IPS-18a (cell line): ENCODE measurements around the gene MFAP4.

Experiments used
- H3K27ac ChIP-seq: one replicate; pipeline ENCODE4 v1.5.1; 2013; ENCODE audit warnings: low read length
- H3K27me3 ChIP-seq: one replicate; pipeline ENCODE4 v1.6.1; 2013; ENCODE audit warnings: mild to moderate bottlenecking, low read length; ENCODE audit not compliant: control insufficient read depth, insufficient read depth
- H3K36me3 ChIP-seq: one replicate; pipeline ENCODE4 v1.6.1; 2013; ENCODE audit warnings: low read depth, low read length; ENCODE audit not compliant: control insufficient read depth
- H3K4me1 ChIP-seq: one replicate; pipeline ENCODE4 v1.6.1; 2013; ENCODE audit warnings: low read depth, low read length; ENCODE audit not compliant: control insufficient read depth
- H3K4me3 ChIP-seq: one replicate; pipeline ENCODE4 v1.5.1; 2013; ENCODE audit warnings: low read length
- H3K9ac ChIP-seq: one replicate; pipeline ENCODE4 v1.6.1; 2013; ENCODE audit warnings: mild to moderate bottlenecking, low read length, moderate library complexity
- H3K9me3 ChIP-seq: one replicate; pipeline ENCODE4 v1.6.1; 2013; ENCODE audit warnings: low read depth, low read length; ENCODE audit not compliant: control insufficient read depth

The MFAP4 gene

GRCh38 chr17:19381741-19382444, 5.1 kb downstream of the MFAP4 start:
- no peak overlapping the region for H3K4me3 ChIP-seq
- no peak overlapping the region for H3K27ac ChIP-seq

GRCh38 chr17:19381361-19381740, 5.6 kb downstream of the MFAP4 start:
- no peaks in the 10 kb centered on the region for H3K9me3 ChIP-seq
- peaks cover 4% of the 10 kb centered on the region for H3K4me1 ChIP-seq
- H3K27ac ChIP-seq = no peak overlapping the region
- H3K27me3 ChIP-seq = no peaks in the 10 kb centered on the region
- H3K9ac ChIP-seq = no peak overlapping the region
- no peak overlapping the region for H3K4me3 ChIP-seq
- peaks cover 43% of the 10 kb centered on the region for H3K36me3 ChIP-seq

More at GRCh38 chr17:19381741-19382444, 5.1 kb downstream of the MFAP4 start:
- H3K27me3 ChIP-seq = no peaks in the 10 kb centered on the region
- peaks cover 43% of the 10 kb centered on the region for H3K36me3 ChIP-seq
- H3K9me3 ChIP-seq = no peaks in the 10 kb centered on the region
- peaks cover 3% of the 10 kb centered on the region for H3K4me1 ChIP-seq
- no peak overlapping the region for H3K9ac ChIP-seq

- Histone ChIP-seq H3K9ac (no peak overlapping the region), H3K4me3 (no peak overlapping the region), H3K36me3 (peaks cover 43% of the 10 kb centered on the region), H3K27ac (no peak overlapping the region), H3K4me1 (peaks cover 4% of the 10 kb centered on the region), H3K27me3 (no peaks in the 10 kb centered on the region), H3K9me3 (no peaks in the 10 kb centered on the region)
These were observed 6.3 kb downstream of the MFAP4 start for GRCh38 chr17:19380481-19381301.

- Histone ChIP-seq H3K9ac (peak overlapping the region; percentile 72), H3K9me3 (no peaks in the 10 kb centered on the region), H3K27ac (no peak overlapping the region), H3K4me1 (peaks cover 4% of the 10 kb centered on the region), H3K4me3 (peak overlapping the region; percentile 98), H3K27me3 (no peaks in the 10 kb centered on the region), H3K36me3 (peaks cover 43% of the 10 kb centered on the region)
These were observed 7.5 kb downstream of the MFAP4 start for GRCh38 chr17:19379361-19380065.

- H3K9ac ChIP-seq = peak within 1 kb of the TSS; percentile 86
- H3K4me1 ChIP-seq = peaks cover 4% of the 10 kb centered on the region
- H3K27ac ChIP-seq = peak within 1 kb of the TSS; percentile 69
- H3K9me3 ChIP-seq = no peaks in the 10 kb centered on the region
- peaks cover 38% of the 10 kb centered on the region for H3K36me3 ChIP-seq
- no peaks in the 10 kb centered on the region for H3K27me3 ChIP-seq
- peak within 1 kb of the TSS; percentile 98 for H3K4me3 ChIP-seq
These were observed 8.3 kb downstream of the MFAP4 start, which contains the start of gene MAPK7 for GRCh38 chr17:19378416-19379360. MAPK7 (plus strand) TSS chr17:19378498; CDS start chr17:19378901, 403 bp downstream.

- H3K4me1 ChIP-seq = peaks cover 7% of the 10 kb centered on the region
- no peaks in the 10 kb centered on the region for H3K27me3 ChIP-seq
- H3K36me3 ChIP-seq = peaks cover 30% of the 10 kb centered on the region
- H3K27ac ChIP-seq = peak overlapping the region; percentile 69
- H3K4me3 ChIP-seq = peak overlapping the region; percentile 98
- peak overlapping the region; percentile 86 for H3K9ac ChIP-seq
- no peaks in the 10 kb centered on the region for H3K9me3 ChIP-seq
These were observed 9.2 kb downstream of the MFAP4 start for GRCh38 chr17:19377602-19378415.

GRCh38 chr17:19376811-19377210, 10.2 kb downstream of the MFAP4 start:
- peak overlapping the region; percentile 86 for H3K9ac ChIP-seq
- peaks cover 10% of the 10 kb centered on the region for H3K4me1 ChIP-seq
- H3K36me3 ChIP-seq = peaks cover 23% of the 10 kb centered on the region
- no peaks in the 10 kb centered on the region for H3K9me3 ChIP-seq
- H3K4me3 ChIP-seq = peak overlapping the region; percentile 98
- no peaks in the 10 kb centered on the region for H3K27me3 ChIP-seq
- peak overlapping the region; percentile 69 for H3K27ac ChIP-seq

GRCh38 chr17:19375732-19376131, 11.3 kb downstream of the MFAP4 start:
- H3K9ac ChIP-seq = no peak overlapping the region
- H3K27ac ChIP-seq = no peak overlapping the region
- no peak overlapping the region for H3K4me3 ChIP-seq
- H3K4me1 ChIP-seq = peaks cover 10% of the 10 kb centered on the region
- H3K36me3 ChIP-seq = peaks cover 14% of the 10 kb centered on the region
- H3K9me3 ChIP-seq = no peaks in the 10 kb centered on the region
- no peaks in the 10 kb centered on the region for H3K27me3 ChIP-seq

- no peak overlapping the region for H3K9ac ChIP-seq
- H3K9me3 ChIP-seq = no peaks in the 10 kb centered on the region
- H3K4me1 ChIP-seq = peaks cover 10% of the 10 kb centered on the region
- no peaks in the 10 kb centered on the region for H3K36me3 ChIP-seq
- no peaks in the 10 kb centered on the region for H3K27me3 ChIP-seq
- H3K4me3 ChIP-seq = no peak overlapping the region
- H3K27ac ChIP-seq = no peak overlapping the region
These were observed 12.9 kb downstream of the MFAP4 start for GRCh38 chr17:19374136-19374535.

GRCh38 chr17:19372866-19373504, 14.0 kb downstream of the MFAP4 start:
- Histone ChIP-seq H3K9me3 (no peaks in the 10 kb centered on the region), H3K4me1 (peaks cover 10% of the 10 kb centered on the region), H3K36me3 (no peaks in the 10 kb centered on the region), H3K4me3 (no peak overlapping the region), H3K27ac (no peak overlapping the region), H3K27me3 (no peaks in the 10 kb centered on the region), H3K9ac (no peak overlapping the region)
